ENCODE results near the gene STMND1. TPM values are rescaled to one million over a fixed set of nuclear protein-coding genes. Genes with fewer than 3 reads are reported as not detected.
"Not testable (repeated sequence)": the region's sequence is repeated elsewhere in the genome, so short reads cannot be mapped to it uniquely, and the experiment has no call there.

Gene STMND1
- total RNA-seq, 1 donor from 2014 or later = not detected

GRCh38 chr6:17059850-17060249, 42.0 kb upstream of the STMND1 start:
- no peak for DNase-seq (ENCODE audit: low spot score)
- no peak for TF ChIP-seq CTCF (IDR thresholded peaks at IDR 0.05)
- Mint-ChIP-seq H3K4me1 (ENCODE audit: low read depth) (peaks cover 4% of the 10 kb centered on the region), H3K27ac (ENCODE audit: unreplicated experiment) (no peak overlapping the region), H3K4me3 (ENCODE audit: unreplicated experiment) (no peak overlapping the region), H3K9me3 (ENCODE audit: low read depth) (peaks cover 3% of the 10 kb centered on the region), H3K36me3 (ENCODE audit: low read depth) (no peaks in the 10 kb centered on the region), H3K27me3 (ENCODE audit: low read depth) (no peaks in the 10 kb centered on the region)

- no peak overlapping the region for H3K4me3 Mint-ChIP-seq (ENCODE audit: unreplicated experiment)
- no peak for TF ChIP-seq CTCF (IDR thresholded peaks at IDR 0.05)
- peaks cover 3% of the 10 kb centered on the region for H3K9me3 Mint-ChIP-seq (ENCODE audit: low read depth)
- H3K4me1 Mint-ChIP-seq (ENCODE audit: low read depth) = peaks cover 8% of the 10 kb centered on the region
- no peak for DNase-seq (ENCODE audit: low spot score)
- no peaks in the 10 kb centered on the region for H3K36me3 Mint-ChIP-seq (ENCODE audit: low read depth)
- H3K27me3 Mint-ChIP-seq (ENCODE audit: low read depth) = no peaks in the 10 kb centered on the region
- no peak overlapping the region for H3K27ac Mint-ChIP-seq (ENCODE audit: unreplicated experiment)
Observed at GRCh38 chr6:17061097-17061496, 40.8 kb upstream of the STMND1 start.

GRCh38 chr6:17062871-17063440, 38.9 kb upstream of the STMND1 start:
- Mint-ChIP-seq H3K4me1 (ENCODE audit: low read depth) (peaks cover 8% of the 10 kb centered on the region), H3K4me3 (ENCODE audit: unreplicated experiment) (no peak overlapping the region), H3K36me3 (ENCODE audit: low read depth) (no peaks in the 10 kb centered on the region), H3K27me3 (ENCODE audit: low read depth) (no peaks in the 10 kb centered on the region), H3K9me3 (ENCODE audit: low read depth) (peaks cover 3% of the 10 kb centered on the region), H3K27ac (ENCODE audit: unreplicated experiment) (no peak overlapping the region)
- TF ChIP-seq CTCF (IDR thresholded peaks at IDR 0.05) = no peak
- DNase-seq (ENCODE audit: low spot score) = no peak

GRCh38 chr6:17064975-17065374, 36.9 kb upstream of the STMND1 start:
- Mint-ChIP-seq H3K27ac (ENCODE audit: unreplicated experiment) (peak overlapping the region; percentile 57), H3K9me3 (ENCODE audit: low read depth) (peaks cover 12% of the 10 kb centered on the region), H3K4me3 (ENCODE audit: unreplicated experiment) (no peak overlapping the region), H3K27me3 (ENCODE audit: low read depth) (no peaks in the 10 kb centered on the region), H3K36me3 (ENCODE audit: low read depth) (peaks cover 5% of the 10 kb centered on the region), H3K4me1 (ENCODE audit: low read depth) (peaks cover 8% of the 10 kb centered on the region)
- DNase-seq (ENCODE audit: low spot score) = no peak
- no peak for TF ChIP-seq CTCF (IDR thresholded peaks at IDR 0.05)

- Mint-ChIP-seq H3K9me3 (ENCODE audit: low read depth) (peaks cover 19% of the 10 kb centered on the region), H3K27ac (ENCODE audit: unreplicated experiment) (no peak overlapping the region), H3K4me3 (ENCODE audit: unreplicated experiment) (no peak overlapping the region), H3K4me1 (ENCODE audit: low read depth) (peaks cover 8% of the 10 kb centered on the region), H3K36me3 (ENCODE audit: low read depth) (peaks cover 7% of the 10 kb centered on the region), H3K27me3 (ENCODE audit: low read depth) (no peaks in the 10 kb centered on the region)
- TF ChIP-seq CTCF (IDR thresholded peaks at IDR 0.05) = no peak
- no peak for DNase-seq (ENCODE audit: low spot score)
Observed at GRCh38 chr6:17066610-17067009, 35.2 kb upstream of the STMND1 start.

GRCh38 chr6:17068972-17069371, 32.9 kb upstream of the STMND1 start:
- not testable (repeated sequence) for DNase-seq (ENCODE audit: low spot score); H3K4me3 Mint-ChIP-seq (ENCODE audit: unreplicated experiment); H3K27me3 Mint-ChIP-seq (ENCODE audit: low read depth); H3K27ac Mint-ChIP-seq (ENCODE audit: unreplicated experiment); H3K4me1 Mint-ChIP-seq (ENCODE audit: low read depth)
- Mint-ChIP-seq H3K36me3 (ENCODE audit: low read depth) (peaks cover 11% of the 10 kb centered on the region), H3K9me3 (ENCODE audit: low read depth) (peaks cover 28% of the 10 kb centered on the region)

- not testable (repeated sequence) for H3K4me1 Mint-ChIP-seq (ENCODE audit: low read depth); DNase-seq (ENCODE audit: low spot score); H3K27ac Mint-ChIP-seq (ENCODE audit: unreplicated experiment); H3K4me3 Mint-ChIP-seq (ENCODE audit: unreplicated experiment); H3K27me3 Mint-ChIP-seq (ENCODE audit: low read depth)
- Mint-ChIP-seq H3K36me3 (ENCODE audit: low read depth) (peaks cover 15% of the 10 kb centered on the region), H3K9me3 (ENCODE audit: low read depth) (peaks cover 35% of the 10 kb centered on the region)
Observed at GRCh38 chr6:17070400-17070799, 31.4 kb upstream of the STMND1 start.

GRCh38 chr6:17073596-17073995, 28.3 kb upstream of the STMND1 start:
- H3K9me3 Mint-ChIP-seq (ENCODE audit: low read depth) = peaks cover 53% of the 10 kb centered on the region
- not testable (repeated sequence) for H3K4me3 Mint-ChIP-seq (ENCODE audit: unreplicated experiment); H3K4me1 Mint-ChIP-seq (ENCODE audit: low read depth); H3K27ac Mint-ChIP-seq (ENCODE audit: unreplicated experiment); DNase-seq (ENCODE audit: low spot score); H3K27me3 Mint-ChIP-seq (ENCODE audit: low read depth)
- H3K36me3 Mint-ChIP-seq (ENCODE audit: low read depth) = peaks cover 23% of the 10 kb centered on the region
